SH-SY5Y (cell line): ENCODE data around the gene HELZ2.

ENCODE experiments used
- GATA2 ChIP-seq: IDR thresholded peaks from 2 replicates; pipeline ENCODE4 v1.6.1; 2011; ENCODE audit warnings: mild to moderate bottlenecking, low read depth, low read length
- GATA3 ChIP-seq: IDR thresholded peaks from 2 replicates; pipeline ENCODE4 v1.6.1; 2011; ENCODE audit warnings: low read depth, mild to moderate bottlenecking, low read length, moderate library complexity

GRCh38 chr20:63555661-63556381, 18.2 kb downstream of the HELZ2 start:
- TF ChIP-seq GATA2: no peak
- no peak for TF ChIP-seq GATA3
